Measurements from ENCODE around the gene YY1. TPM values are rescaled to one million over a fixed set of nuclear protein-coding genes. Genes with fewer than 3 reads are reported as not detected.
A peak's percentile ranks its signal among the peaks of the same experiment; 100 is the strongest.
"Not testable (repeated sequence)": the region's sequence is repeated elsewhere in the genome, so short reads cannot be mapped to it uniquely, and the experiment has no call there.

YY1 gene
- total and polyA plus RNA-seq, 7 donors, result 23.8 to 58.4 (median 44.6) TPM

DNA sequence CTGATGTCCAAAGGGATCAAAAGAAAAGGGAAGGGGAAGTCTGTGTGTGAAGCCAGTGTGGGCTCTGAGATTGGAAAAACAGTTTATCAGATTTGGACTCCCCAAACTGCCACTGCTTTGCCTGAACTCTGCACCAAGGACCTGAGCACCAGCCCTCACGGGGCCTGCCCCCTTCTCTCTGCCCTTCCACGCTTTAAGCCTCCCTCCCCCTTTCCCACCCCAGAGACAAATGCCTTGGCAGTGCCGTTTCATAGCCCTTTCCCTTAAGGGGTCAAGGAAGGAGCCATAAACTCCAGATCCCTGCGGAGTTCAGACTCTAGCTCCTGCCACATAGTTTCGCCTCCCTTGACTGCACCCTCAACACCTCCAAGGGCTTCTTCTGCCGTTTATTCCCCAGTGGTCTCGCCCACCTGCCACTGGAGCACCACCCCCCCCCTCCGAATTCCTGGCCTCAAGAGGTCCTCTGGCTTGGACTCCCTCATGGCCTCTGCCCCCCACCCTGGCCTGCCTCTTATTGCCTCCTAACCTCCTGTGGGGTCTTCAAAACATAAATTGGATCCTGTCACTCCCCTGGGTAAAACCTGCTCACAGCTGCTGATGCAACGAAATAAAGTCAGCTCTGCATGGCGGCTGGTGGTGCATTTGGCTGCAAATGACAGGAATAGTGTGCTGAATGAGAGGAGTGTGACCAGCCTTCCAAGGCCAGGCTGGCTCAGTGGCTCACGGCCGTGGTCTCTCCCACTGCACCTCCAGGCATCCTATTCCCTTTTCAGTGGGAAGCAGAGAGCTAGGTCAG, 48.5 kb downstream of the YY1 start:
- H3K36me3 ChIP-seq (ENCODE audit: insufficient read depth in 1 of 2, low read depth in 1 of 2), result peaks cover 3 to 16% of the 10 kb centered on the region in 2 donors
- intact Hi-C loops (cut with DNase I), result loop anchor here in 1 of 2 donors (5.0 kb wide), 1 partner anchor 90 kb away; the partner anchor contains the start of gene WDR25
- ATAC-seq (no peak), DNase-seq (peak in 1 of 2 donors; percentile 40)
- H3K27ac ChIP-seq, result peak overlapping the region; percentile 79
- H3K9me3 ChIP-seq, result no peaks in the 10 kb centered on the region
- no peak overlapping the region for H3K4me3 ChIP-seq
- WGBS, 3 donors, result 67 to 69% (median 67%) methylated on average over 11 to 12 of the region's 12 CpGs
- H3K4me1 ChIP-seq, result peaks cover 27% of the 10 kb centered on the region
- H3K27me3 ChIP-seq (ENCODE audit: insufficient read depth in 3 of 3, low read length in 2 of 3), result no peaks in the 10 kb centered on the region
- TF ChIP-seq, protein P1, sequence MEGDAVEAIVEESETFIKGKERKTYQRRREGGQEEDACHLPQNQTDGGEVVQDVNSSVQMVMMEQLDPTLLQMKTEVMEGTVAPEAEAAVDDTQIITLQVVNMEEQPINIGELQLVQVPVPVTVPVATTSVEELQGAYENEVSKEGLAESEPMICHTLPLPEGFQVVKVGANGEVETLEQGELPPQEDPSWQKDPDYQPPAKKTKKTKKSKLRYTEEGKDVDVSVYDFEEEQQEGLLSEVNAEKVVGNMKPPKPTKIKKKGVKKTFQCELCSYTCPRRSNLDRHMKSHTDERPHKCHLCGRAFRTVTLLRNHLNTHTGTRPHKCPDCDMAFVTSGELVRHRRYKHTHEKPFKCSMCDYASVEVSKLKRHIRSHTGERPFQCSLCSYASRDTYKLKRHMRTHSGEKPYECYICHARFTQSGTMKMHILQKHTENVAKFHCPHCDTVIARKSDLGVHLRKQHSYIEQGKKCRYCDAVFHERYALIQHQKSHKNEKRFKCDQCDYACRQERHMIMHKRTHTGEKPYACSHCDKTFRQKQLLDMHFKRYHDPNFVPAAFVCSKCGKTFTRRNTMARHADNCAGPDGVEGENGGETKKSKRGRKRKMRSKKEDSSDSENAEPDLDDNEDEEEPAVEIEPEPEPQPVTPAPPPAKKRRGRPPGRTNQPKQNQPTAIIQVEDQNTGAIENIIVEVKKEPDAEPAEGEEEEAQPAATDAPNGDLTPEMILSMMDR (IDR thresholded peaks at IDR 0.05), result no peak

DNA sequence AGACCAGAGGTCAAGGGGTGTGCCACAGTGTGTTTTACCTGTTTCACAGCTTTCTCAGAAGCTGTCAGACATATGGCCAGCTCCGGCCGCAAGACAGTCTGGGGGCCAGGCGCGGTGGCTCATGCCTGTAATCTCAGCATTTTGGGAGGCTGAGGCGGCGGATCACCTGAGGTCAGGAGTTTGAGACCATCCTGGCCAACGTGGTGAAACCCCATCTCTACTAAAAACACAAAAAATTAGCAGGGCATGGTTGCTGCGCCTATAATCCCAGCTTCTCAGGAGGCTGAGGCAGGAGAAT, 49.0 kb downstream of the YY1 start:
- ATAC-seq; H3K4me3 ChIP-seq; H3K27ac ChIP-seq; H3K27me3 ChIP-seq (ENCODE audit: insufficient read depth in 3 of 3, low read length in 2 of 3); H3K9me3 ChIP-seq: not testable (repeated sequence)
- DNase-seq, result peak in 1 of 2 donors; percentile 39
- 89 to 91% (median 89%) methylated on average over 8 of the region's 8 CpGs for WGBS, 3 donors
- Histone ChIP-seq H3K36me3 (ENCODE audit: insufficient read depth in 1 of 2, low read depth in 1 of 2) (peaks cover 3 to 17% of the 10 kb centered on the region in 2 donors), H3K4me1 (peaks cover 23% of the 10 kb centered on the region)
- intact Hi-C loops (cut with DNase I), result loop anchor here in 1 of 2 donors (5.0 kb wide), 1 partner anchor 89 kb away; the partner anchor contains the start of gene WDR25

DNA sequence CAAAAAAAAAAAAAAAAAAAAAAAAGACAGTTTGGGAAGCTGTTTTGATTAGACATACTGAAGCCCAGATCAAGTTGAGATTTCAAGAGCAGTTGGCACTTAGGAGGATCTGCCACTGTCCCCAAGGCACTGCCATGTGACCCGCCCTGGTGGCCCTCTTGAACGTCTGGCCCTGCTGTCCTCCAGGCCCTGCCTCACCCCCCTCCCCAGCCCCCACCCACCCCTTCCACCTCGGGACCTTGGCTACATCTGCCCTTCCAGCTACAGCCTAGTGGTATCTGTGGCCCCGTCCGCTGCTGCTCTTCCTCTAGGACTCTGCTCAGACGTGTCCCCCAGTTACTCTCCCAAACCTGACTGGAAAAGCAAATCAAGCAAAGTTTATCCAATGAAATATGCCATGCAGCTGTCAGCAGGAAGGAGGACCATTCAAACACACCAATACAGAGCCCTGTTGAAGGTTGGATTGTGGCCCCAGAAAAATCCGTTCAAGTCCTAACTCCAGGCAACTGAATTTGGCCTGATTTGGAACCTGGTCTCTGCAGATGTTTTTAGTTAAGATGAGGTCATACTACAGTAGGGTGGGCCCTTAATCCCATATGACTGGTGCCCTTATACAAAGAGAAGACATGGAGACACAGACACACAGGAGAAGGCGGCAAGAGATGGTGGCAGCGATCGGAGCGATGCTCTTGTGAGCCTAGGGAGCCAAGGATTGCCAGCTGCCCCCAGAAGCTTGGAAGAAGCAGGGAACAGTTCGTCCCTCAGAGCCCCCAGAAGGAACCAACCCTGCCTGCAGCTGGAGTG, 49.6 kb downstream of the YY1 start:
- Histone ChIP-seq H3K36me3 (ENCODE audit: insufficient read depth in 1 of 2, low read depth in 1 of 2) (peaks cover 3 to 17% of the 10 kb centered on the region in 2 donors), H3K27ac (no peak overlapping the region), H3K9me3 (no peaks in the 10 kb centered on the region), H3K4me1 (peaks cover 23% of the 10 kb centered on the region), H3K4me3 (no peak overlapping the region), H3K27me3 (ENCODE audit: insufficient read depth in 3 of 3, low read length in 2 of 3) (no peaks in the 10 kb centered on the region)
- ATAC-seq (no peak), DNase-seq (peak in 1 of 2 donors; percentile 24)
- 67 to 77% (median 71%) methylated on average over 12 of the region's 12 CpGs for WGBS, 3 donors
- intact Hi-C loops (cut with DNase I), result loop anchor here in 1 of 2 donors (5.0 kb wide), 1 partner anchor 89 kb away; the partner anchor contains the start of gene WDR25
- TF ChIP-seq, protein P1 (IDR thresholded peaks at IDR 0.05), result no peak

DNA sequence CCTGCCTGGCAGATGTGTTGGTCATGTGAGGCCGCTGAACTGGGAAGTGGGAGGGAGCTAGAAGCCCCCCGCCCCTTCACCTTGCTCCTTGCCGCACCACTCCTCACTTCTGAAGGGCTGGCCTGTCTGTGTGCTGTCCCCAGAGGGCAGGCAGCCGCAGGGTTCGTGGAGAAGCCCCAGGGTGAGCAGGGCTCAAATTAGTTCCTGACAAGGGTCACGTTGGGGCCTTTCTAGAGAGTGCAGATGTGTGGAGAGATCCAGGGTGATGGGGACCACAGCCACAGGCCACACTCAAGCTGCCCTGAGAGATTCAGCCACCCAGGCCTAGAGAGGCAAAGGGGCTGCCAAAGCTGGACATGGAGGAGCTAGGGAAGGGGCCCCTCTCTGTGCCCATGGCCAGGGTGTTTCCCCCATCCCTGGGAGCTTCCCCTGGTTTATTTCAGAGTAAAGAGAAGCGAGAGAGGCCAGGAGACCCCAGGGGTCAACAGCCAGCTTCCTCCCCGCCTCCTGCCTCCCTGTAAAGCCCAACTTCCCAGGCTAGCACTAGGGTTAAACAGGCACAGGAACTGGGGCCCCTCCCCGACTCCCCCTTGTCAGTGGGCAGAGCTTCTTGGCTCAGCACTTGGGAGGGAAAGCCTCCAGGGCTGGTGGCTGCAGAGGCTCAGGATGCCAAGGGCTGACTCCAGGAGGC, 51.1 kb downstream of the YY1 start:
- Histone ChIP-seq H3K4me3 (no peak overlapping the region), H3K27ac (no peak overlapping the region), H3K4me1 (peaks cover 19% of the 10 kb centered on the region), H3K9me3 (no peaks in the 10 kb centered on the region), H3K27me3 (ENCODE audit: insufficient read depth in 3 of 3, low read length in 2 of 3) (no peaks in the 10 kb centered on the region), H3K36me3 (ENCODE audit: insufficient read depth in 1 of 2, low read depth in 1 of 2) (peaks cover 3 to 17% of the 10 kb centered on the region in 2 donors)
- TF ChIP-seq, protein P1 (IDR thresholded peaks at IDR 0.05), result no peak
- intact Hi-C loops (cut with DNase I), result loop anchor here in 1 of 2 donors (5.0 kb wide), 1 partner anchor 87 kb away; the partner anchor contains the start of gene WDR25
- 75 to 85% (median 77%) methylated on average over 9 of the region's 9 CpGs for WGBS, 3 donors
- ATAC-seq, result no peak
- DNase-seq, result peak in 1 of 2 donors; percentile 32

Measured in psoas muscle (tissue), 8 donors.